PC-3 (cell line): ENCODE measurements around the gene LGALS7B. TPM values are rescaled to one million over a fixed set of nuclear protein-coding genes. Genes with fewer than 3 reads are reported as not detected.

ENCODE experiments used
- ATAC-seq: fragments of 200-7000 bp; cut with Tn5 transposase; 2 replicates; pipeline ENCODE4 v1.9.1; 2020; ENCODE audit warnings: mild to moderate bottlenecking, moderate library complexity
- BruUV-seq: library from RNA; stranded (reverse); fragments of 400-500 nt; replicated peaks from 2 replicates; lab custom pipeline; 2021; lab: Mats Ljungman, UMichigan
- CTCF ChIA-PET: fragments of 300-600 bp; sonication (Branson Sonifier 250); formaldehyde crosslinking; loops from one replicate; lab custom pipeline; 2022; ENCODE audit warnings: antibody characterized with exemption; lab: Charles Lee
- POLR2A ChIA-PET: fragments of 300-600 bp; sonication (Branson Sonifier 250); formaldehyde crosslinking; loops from one replicate; lab custom pipeline; 2022; ENCODE audit warnings: antibody characterized with exemption; ENCODE audit not compliant: unreplicated experiment; lab: Charles Lee
- DNase-seq: peaks from one replicate; pipeline ENCODE4 v3.0.0-alpha.2; 2015
- H2AFZ ChIP-seq: fragments of 300-600 bp; sonication (generic); 2 replicates; pipeline ENCODE4 v1.6.0; 2016; ENCODE audit warnings: antibody characterized with exemption, low read length
- H3F3A ChIP-seq: fragments of 300-600 bp; sonication (generic); one replicate; pipeline ENCODE4 v1.6.0; 2017; ENCODE audit warnings: antibody characterized with exemption, low read length, control low read depth, mild to moderate bottlenecking; ENCODE audit not compliant: unreplicated experiment
- H3K27ac ChIP-seq: fragments of 300-600 bp; sonication (generic); 2 replicates; pipeline ENCODE4 v1.5.1; 2016; ENCODE audit warnings: mild to moderate bottlenecking, low read length
- H3K27me3 ChIP-seq: fragments of 300-600 bp; sonication (generic); 2 replicates; pipeline ENCODE4 v1.6.1; 2016; ENCODE audit warnings: low read length, mixed read lengths
- H3K36me3 ChIP-seq: fragments of 300-600 bp; sonication (generic); 2 replicates; pipeline ENCODE4 v1.6.1; 2016; ENCODE audit warnings: low read depth, mixed run types, low read length, mixed read lengths
- H3K4me1 ChIP-seq: fragments of 300-600 bp; sonication (generic); 2 replicates; pipeline ENCODE4 v1.5.1; 2016; ENCODE audit warnings: low read length; ENCODE audit not compliant: insufficient read depth
- H3K4me2 ChIP-seq: fragments of 300-600 bp; sonication (generic); 2 replicates; pipeline ENCODE4 v1.6.0; 2016; ENCODE audit warnings: low read length
- H3K4me3 ChIP-seq: fragments of 300-600 bp; sonication (generic); 2 replicates; pipeline ENCODE4 v1.5.1; 2016; ENCODE audit warnings: mild to moderate bottlenecking, low read length, mixed read lengths
- H3K79me2 ChIP-seq: fragments of 300-600 bp; sonication (generic); 2 replicates; pipeline ENCODE4 v1.6.1; 2017; ENCODE audit warnings: low read length, mixed read lengths
- H3K9ac ChIP-seq: fragments of 300-600 bp; sonication (generic); 2 replicates; pipeline ENCODE4 v1.6.0; 2016; ENCODE audit warnings: mild to moderate bottlenecking, low read length
- H3K9me2 ChIP-seq: fragments of 300-600 bp; sonication (generic); replicated peaks from 2 replicates; pipeline ENCODE4 v1.6.1; 2016; ENCODE audit warnings: mixed run types, low read length, mixed read lengths
- H3K9me3 ChIP-seq: fragments of 300-600 bp; sonication (generic); 2 replicates; pipeline ENCODE4 v1.6.1; 2016; ENCODE audit warnings: low read length, mixed read lengths
- H4K20me1 ChIP-seq: fragments of 300-600 bp; sonication (generic); 2 replicates; pipeline ENCODE4 v1.6.1; 2016; ENCODE audit warnings: low read length, mixed read lengths
- CTCF ChIP-seq: fragments of 300-600 bp; sonication (generic); conservative IDR thresholded peaks from 2 replicates; pipeline ENCODE4 v1.5.1; 2017; ENCODE audit warnings: antibody characterized with exemption, low read depth, mild to moderate bottlenecking, low read length
- EZH2 ChIP-seq: fragments of 300-600 bp; sonication (generic); IDR thresholded peaks from one replicate; pipeline ENCODE4 v1.6.1; 2017; ENCODE audit warnings: antibody characterized with exemption, mild to moderate bottlenecking, low read length; ENCODE audit not compliant: unreplicated experiment
- EZH2phosphoT487 ChIP-seq: fragments of 300-600 bp; sonication (generic); IDR thresholded peaks from 2 replicates; pipeline ENCODE4 v1.6.1; 2018; ENCODE audit warnings: mild to moderate bottlenecking, antibody characterized with exemption, low read length, borderline replicate concordance
- intact Hi-C: fragments of 100-400 bp; cut with micrococcal nuclease; formaldehyde crosslinking; loops from 2 replicates; pipeline ENCODE4 v1.9.0; 2023
- total RNA-seq: library from RNA; depleted of rRNA; stranded (reverse); fragments of >200 nt; gene quantifications from 2 replicates; pipeline ENCODE4 v1.2.3, GENCODE V29; 2014; rRNA removed

The LGALS7B gene
- total RNA-seq, 1 experiment from 2014 or later: not detected

GRCh38 chr19:38839816-38840582 is 51.0 kb downstream of the LGALS7B start:
- no peaks in the 10 kb centered on the region for H3K9me3 ChIP-seq
- H3F3A ChIP-seq: peaks cover 14% of the 10 kb centered on the region
- H3K4me2 ChIP-seq: no peak overlapping the region
- peaks cover 45% of the 10 kb centered on the region for H3K79me2 ChIP-seq
- ATAC-seq (no peak), DNase-seq (no peak)
- no TSS peak for BruUV-seq
- TF ChIP-seq EZH2 (no peak), CTCF (no peak), EZH2phosphoT487 (no peak)
- H3K9ac ChIP-seq: no peak overlapping the region
- ChIA-PET CTCF (no interaction called here), POLR2A (interaction anchor here (0.6 kb wide), 1 partner anchor 319 kb away, joined by 10 read pairs; no protein-coding TSS in a partner anchor)
- H4K20me1 ChIP-seq: peaks cover 16% of the 10 kb centered on the region; the same call in 1 of the 2 replicates
- no peak overlapping the region for H3K4me3 ChIP-seq
- intact Hi-C loops: loop anchor here (5.0 kb wide), 2 partner anchors 108 to 203 kb away; no protein-coding TSS in a partner anchor
- peaks cover 53% of the 10 kb centered on the region for H3K4me1 ChIP-seq
- H3K27me3 ChIP-seq: no peaks in the 10 kb centered on the region
- peak overlapping the region; percentile 99 for H3K27ac ChIP-seq
- H3K36me3 ChIP-seq: peaks cover 67% of the 10 kb centered on the region
- no peak overlapping the region for H2AFZ ChIP-seq
- H3K9me2 ChIP-seq: no peaks in the 10 kb centered on the region

GRCh38 chr19:38840583-38840968 is 51.6 kb downstream of the LGALS7B start:
- Histone ChIP-seq H3K27ac (no peak overlapping the region), H3K9me3 (no peaks in the 10 kb centered on the region), H3K9ac (no peak overlapping the region), H3K27me3 (no peaks in the 10 kb centered on the region), H3K4me1 (peaks cover 48% of the 10 kb centered on the region), H3K36me3 (peaks cover 73% of the 10 kb centered on the region), H4K20me1 (peaks cover 20% of the 10 kb centered on the region; the same call in 1 of the 2 replicates), H3K79me2 (peaks cover 51% of the 10 kb centered on the region), H3K4me2 (no peak overlapping the region), H3K9me2 (no peaks in the 10 kb centered on the region), H2AFZ (no peak overlapping the region), H3F3A (peaks cover 14% of the 10 kb centered on the region), H3K4me3 (no peak overlapping the region)
- CTCF ChIA-PET: no interaction called here
- POLR2A ChIA-PET: no interaction called here
- no peak for TF ChIP-seq EZH2
- no peak for TF ChIP-seq CTCF
- no peak for TF ChIP-seq EZH2phosphoT487
- intact Hi-C loops: no loop called here
- DNase-seq: no peak
- no TSS peak for BruUV-seq
- no peak for ATAC-seq

Other genes with a start within 250 kb of the LGALS7B start
- gene MAP4K1, start 171.2 kb upstream of the LGALS7B start, total RNA-seq: 0.63 and 2.3 TPM in 2 replicates
- 310 and 414 TPM in 2 replicates for gene EIF3K, start 170.0 kb upstream of the LGALS7B start, total RNA-seq
- 382 and 397 TPM in 2 replicates for gene ACTN4, start 141.6 kb upstream of the LGALS7B start, total RNA-seq
- 3.8 and 5.5 TPM in 2 replicates for gene CAPN12, start 44.7 kb upstream of the LGALS7B start, total RNA-seq
- gene LGALS7, start 15.7 kb upstream of the LGALS7B start, total RNA-seq: not detected in 2 replicates
- gene LGALS4, start 23.7 kb downstream of the LGALS7B start, total RNA-seq: 0.51 TPM in 1 of 2 replicates, not detected in the other
- gene ECH1, start 42.6 kb downstream of the LGALS7B start, total RNA-seq: 41.8 and 78.9 TPM in 2 replicates
- 315 and 331 TPM in 2 replicates for gene HNRNPL, start 60.8 kb downstream of the LGALS7B start, total RNA-seq
- gene RINL, start 89.1 kb downstream of the LGALS7B start, total RNA-seq: 1.2 and 3.2 TPM in 2 replicates
- 37.9 and 55.2 TPM in 2 replicates for gene SIRT2, start 110.4 kb downstream of the LGALS7B start, total RNA-seq
- gene NFKBIB, start 110.8 kb downstream of the LGALS7B start, total RNA-seq: 43.7 and 44.9 TPM in 2 replicates
- 0.26 TPM in 1 of 2 replicates, not detected in the other for gene CCER2, start 123.0 kb downstream of the LGALS7B start, total RNA-seq
- gene SARS2, start 141.6 kb downstream of the LGALS7B start, total RNA-seq: 26.7 and 28.3 TPM in 2 replicates
- gene MRPS12, start 141.7 kb downstream of the LGALS7B start, total RNA-seq: 143 and 156 TPM in 2 replicates
- gene FBXO17, start 186.5 kb downstream of the LGALS7B start, total RNA-seq: not detected in 2 replicates
- gene FBXO27, start 243.3 kb downstream of the LGALS7B start, total RNA-seq: 7.1 and 16.5 TPM in 2 replicates